ENCODE data around the gene KRTAP4-3.
"Not testable (repeated sequence)": the region's sequence is repeated elsewhere in the genome, so short reads cannot be mapped to it uniquely, and the experiment has no call there.

The KRTAP4-3 gene

GRCh38 chr17:41168121-41168520 is at the start of gene KRTAP4-3:
KRTAP4-3 (minus strand) TSS chr17:41168221; CDS start chr17:41168172, 49 bp downstream.
- no peak for DNase-seq

- DNase-seq, result no peak
These were observed 47.7 kb upstream of the KRTAP4-3 start for GRCh38 chr17:41215681-41216080.

GRCh38 chr17:41212524-41213169 is 44.6 kb upstream of the KRTAP4-3 start:
- DNase-seq, result no peak

GRCh38 chr17:41211845-41212466 is 43.9 kb upstream of the KRTAP4-3 start:
- DNase-seq, result peak; percentile 48

- no peak for DNase-seq
These were observed 31.5 kb upstream of the KRTAP4-3 start for GRCh38 chr17:41199421-41200078.

- no peak for DNase-seq
These were observed 28.0 kb upstream of the KRTAP4-3 start for GRCh38 chr17:41196068-41196467.

GRCh38 chr17:41190328-41190727 is 22.3 kb upstream of the KRTAP4-3 start:
- no peak for DNase-seq

GRCh38 chr17:41189837-41190318 is 21.9 kb upstream of the KRTAP4-3 start, which contains the start of gene KRTAP9-1:
KRTAP9-1 (plus strand) TSS chr17:41189887; CDS start chr17:41189887, 0 bp downstream.
- not testable (repeated sequence) for DNase-seq

GRCh38 chr17:41186872-41187271 is 18.9 kb upstream of the KRTAP4-3 start:
- DNase-seq, result no peak

- DNase-seq, result no peak
These were observed 17.0 kb upstream of the KRTAP4-3 start for GRCh38 chr17:41185001-41185400.

- no peak for DNase-seq
These were observed 16.5 kb upstream of the KRTAP4-3 start, which contains the start of gene KRTAP4-1 for GRCh38 chr17:41184480-41184961. KRTAP4-1 (minus strand) TSS chr17:41184911; CDS start chr17:41184854, 57 bp downstream.

GRCh38 chr17:41178843-41179616 is 11.0 kb upstream of the KRTAP4-3 start:
- peak; percentile 59 for DNase-seq

GRCh38 chr17:41178341-41178740 is 10.3 kb upstream of the KRTAP4-3 start:
- DNase-seq, result peak; percentile 84

- no peak for DNase-seq
These were observed 9.8 kb upstream of the KRTAP4-3 start, which contains the start of gene KRTAP4-2 for GRCh38 chr17:41177727-41178271. KRTAP4-2 (minus strand) TSS chr17:41178221; CDS start chr17:41178164, 57 bp downstream.

- DNase-seq, result no peak
These were observed 8.8 kb upstream of the KRTAP4-3 start for GRCh38 chr17:41176744-41177387.

- DNase-seq, result peak; percentile 75
These were observed 3.9 kb upstream of the KRTAP4-3 start for GRCh38 chr17:41171886-41172285.

- no peak for DNase-seq
These were observed 460 bp downstream of the KRTAP4-3 start for GRCh38 chr17:41167561-41167960.

- DNase-seq, result no peak
These were observed 4.2 kb downstream of the KRTAP4-3 start for GRCh38 chr17:41163828-41164227.

GRCh38 chr17:41160648-41161047 is 7.4 kb downstream of the KRTAP4-3 start, which contains the start of gene KRTAP4-4:
KRTAP4-4 (minus strand) TSS chr17:41160748; CDS start chr17:41160691, 57 bp downstream.
- DNase-seq, result no peak

GRCh38 chr17:41160190-41160589 is 7.8 kb downstream of the KRTAP4-3 start:
- not testable (repeated sequence) for DNase-seq

- DNase-seq, result no peak
These were observed 14.2 kb downstream of the KRTAP4-3 start for GRCh38 chr17:41153856-41154255.

- DNase-seq, result no peak
These were observed 16.5 kb downstream of the KRTAP4-3 start for GRCh38 chr17:41151525-41151924.

All from HCEC 1CT (cell line).